ENCODE data around the gene C17orf114.

GRCh38 chr17:4753392-4753791 is 48.7 kb downstream of the C17orf114 start:
- TF ChIP-seq, protein P1, sequence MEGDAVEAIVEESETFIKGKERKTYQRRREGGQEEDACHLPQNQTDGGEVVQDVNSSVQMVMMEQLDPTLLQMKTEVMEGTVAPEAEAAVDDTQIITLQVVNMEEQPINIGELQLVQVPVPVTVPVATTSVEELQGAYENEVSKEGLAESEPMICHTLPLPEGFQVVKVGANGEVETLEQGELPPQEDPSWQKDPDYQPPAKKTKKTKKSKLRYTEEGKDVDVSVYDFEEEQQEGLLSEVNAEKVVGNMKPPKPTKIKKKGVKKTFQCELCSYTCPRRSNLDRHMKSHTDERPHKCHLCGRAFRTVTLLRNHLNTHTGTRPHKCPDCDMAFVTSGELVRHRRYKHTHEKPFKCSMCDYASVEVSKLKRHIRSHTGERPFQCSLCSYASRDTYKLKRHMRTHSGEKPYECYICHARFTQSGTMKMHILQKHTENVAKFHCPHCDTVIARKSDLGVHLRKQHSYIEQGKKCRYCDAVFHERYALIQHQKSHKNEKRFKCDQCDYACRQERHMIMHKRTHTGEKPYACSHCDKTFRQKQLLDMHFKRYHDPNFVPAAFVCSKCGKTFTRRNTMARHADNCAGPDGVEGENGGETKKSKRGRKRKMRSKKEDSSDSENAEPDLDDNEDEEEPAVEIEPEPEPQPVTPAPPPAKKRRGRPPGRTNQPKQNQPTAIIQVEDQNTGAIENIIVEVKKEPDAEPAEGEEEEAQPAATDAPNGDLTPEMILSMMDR (IDR thresholded peaks at IDR 0.05; ENCODE audit: low read depth, low read length, missing input control) = no peak
- TF ChIP-seq GABPA (IDR thresholded peaks at IDR 0.05 in 1 of 2, conservative IDR thresholded peaks at IDR 0.05 in 1 of 2) (no peak), SP1 (IDR thresholded peaks at IDR 0.05) (no peak), REST (IDR thresholded peaks at IDR 0.05) (no peak), NR2F2 (IDR thresholded peaks at IDR 0.05) (no peak), TAF1 (conservative IDR thresholded peaks at IDR 0.05) (no peak), RAD21 (IDR thresholded peaks at IDR 0.05) (no peak), YY1 (IDR thresholded peaks at IDR 0.05) (no peak), JUND (IDR thresholded peaks at IDR 0.05) (no peak)
- TF ChIP-seq, protein P2, sequence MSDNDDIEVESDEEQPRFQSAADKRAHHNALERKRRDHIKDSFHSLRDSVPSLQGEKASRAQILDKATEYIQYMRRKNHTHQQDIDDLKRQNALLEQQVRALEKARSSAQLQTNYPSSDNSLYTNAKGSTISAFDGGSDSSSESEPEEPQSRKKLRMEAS (IDR thresholded peaks at IDR 0.05) = no peak
